ENCODE data around the gene AUTS2.

The AUTS2 gene

GRCh38 chr7:70730451-70731110 is 1132.3 kb downstream of the AUTS2 start:
- Histone ChIP-seq H3K4me1 (ENCODE audit: control insufficient read depth in 1 of 2, insufficient read depth in 2 of 2, low read length in 2 of 2) (peaks cover 0 to 9% of the 10 kb centered on the region in 2 donors), H3K27me3 (ENCODE audit: low read depth, low read length) (no peaks in the 10 kb centered on the region), H3K9me3 (ENCODE audit: control insufficient read depth in 1 of 2, low read length in 2 of 2) (no peaks in the 10 kb centered on the region), H3K36me3 (ENCODE audit: control insufficient read depth in 1 of 2, insufficient read depth in 2 of 2, low read length in 2 of 2) (no peaks in the 10 kb centered on the region), H3K27ac (ENCODE audit: low read length) (no peak overlapping the region), H3K4me3 (ENCODE audit: low read depth in 1 of 2, low read length in 2 of 2) (no peak overlapping the region)

DNA sequence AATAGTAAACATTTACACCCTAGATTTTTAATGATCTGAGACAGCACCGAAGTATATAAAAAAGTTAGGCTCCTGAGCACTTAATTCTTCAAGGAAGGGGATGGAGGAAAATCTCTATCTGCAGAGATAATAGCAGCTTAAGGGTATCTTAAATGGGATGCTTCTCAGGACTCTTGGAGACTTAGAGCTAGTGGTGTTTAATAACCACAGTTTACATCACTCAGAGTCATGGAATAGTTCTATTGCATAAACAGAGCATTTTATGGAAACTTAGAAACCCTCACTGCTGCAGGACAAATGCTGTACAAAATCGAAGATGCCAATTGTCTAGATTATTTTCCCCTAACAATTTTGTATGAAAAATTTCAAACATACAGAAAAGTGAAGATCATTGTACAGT is 1134.8 kb downstream of the AUTS2 start:
- peaks cover 0 to 20% of the 10 kb centered on the region in 2 donors for H3K4me1 ChIP-seq (ENCODE audit: control insufficient read depth in 1 of 2, insufficient read depth in 2 of 2, low read length in 2 of 2)
- no peaks in the 10 kb centered on the region for H3K36me3 ChIP-seq (ENCODE audit: control insufficient read depth in 1 of 2, insufficient read depth in 2 of 2, low read length in 2 of 2)

GRCh38 chr7:70734411-70734810 is 1136.1 kb downstream of the AUTS2 start:
- Histone ChIP-seq H3K36me3 (ENCODE audit: control insufficient read depth in 1 of 2, insufficient read depth in 2 of 2, low read length in 2 of 2) (no peaks in the 10 kb centered on the region), H3K4me3 (ENCODE audit: low read depth in 1 of 2, low read length in 2 of 2) (no peak overlapping the region), H3K4me1 (ENCODE audit: control insufficient read depth in 1 of 2, insufficient read depth in 2 of 2, low read length in 2 of 2) (peaks cover 0 to 25% of the 10 kb centered on the region in 2 donors), H3K9me3 (ENCODE audit: control insufficient read depth in 1 of 2, low read length in 2 of 2) (no peaks in the 10 kb centered on the region), H3K27me3 (ENCODE audit: low read depth, low read length) (no peaks in the 10 kb centered on the region), H3K27ac (ENCODE audit: low read length) (no peak overlapping the region)

More for the DNA sequence above, 1134.8 kb downstream of the AUTS2 start:
- no peak overlapping the region for H3K27ac ChIP-seq (ENCODE audit: low read length)
- H3K4me3 ChIP-seq (ENCODE audit: low read depth in 1 of 2, low read length in 2 of 2), result no peak overlapping the region
- H3K27me3 ChIP-seq (ENCODE audit: low read depth, low read length), result no peaks in the 10 kb centered on the region
- H3K9me3 ChIP-seq (ENCODE audit: control insufficient read depth in 1 of 2, low read length in 2 of 2), result no peaks in the 10 kb centered on the region

DNA sequence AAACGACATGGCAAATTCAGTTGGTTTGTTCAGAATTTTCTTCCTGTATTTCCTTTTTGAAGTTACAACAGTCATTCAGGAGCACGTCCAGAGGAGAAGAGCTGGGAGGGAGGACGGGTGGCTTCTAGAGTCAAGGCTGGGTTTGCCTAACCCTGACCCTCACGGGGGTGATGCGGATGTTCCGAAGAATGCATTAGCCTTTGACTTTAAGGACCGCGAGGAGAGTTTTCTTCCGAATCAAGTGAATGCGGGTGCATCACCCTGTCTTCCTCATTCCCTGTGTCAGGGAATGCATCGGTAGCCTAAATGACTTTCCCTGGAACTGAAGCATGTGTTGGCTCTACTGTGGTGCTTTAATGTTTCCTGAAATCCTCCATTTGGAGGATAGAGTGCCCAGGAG is 1137.0 kb downstream of the AUTS2 start:
- H3K4me1 ChIP-seq (ENCODE audit: control insufficient read depth in 1 of 2, insufficient read depth in 2 of 2, low read length in 2 of 2), result peaks cover 0 to 25% of the 10 kb centered on the region in 2 donors
- H3K27me3 ChIP-seq (ENCODE audit: low read depth, low read length), result no peaks in the 10 kb centered on the region

DNA sequence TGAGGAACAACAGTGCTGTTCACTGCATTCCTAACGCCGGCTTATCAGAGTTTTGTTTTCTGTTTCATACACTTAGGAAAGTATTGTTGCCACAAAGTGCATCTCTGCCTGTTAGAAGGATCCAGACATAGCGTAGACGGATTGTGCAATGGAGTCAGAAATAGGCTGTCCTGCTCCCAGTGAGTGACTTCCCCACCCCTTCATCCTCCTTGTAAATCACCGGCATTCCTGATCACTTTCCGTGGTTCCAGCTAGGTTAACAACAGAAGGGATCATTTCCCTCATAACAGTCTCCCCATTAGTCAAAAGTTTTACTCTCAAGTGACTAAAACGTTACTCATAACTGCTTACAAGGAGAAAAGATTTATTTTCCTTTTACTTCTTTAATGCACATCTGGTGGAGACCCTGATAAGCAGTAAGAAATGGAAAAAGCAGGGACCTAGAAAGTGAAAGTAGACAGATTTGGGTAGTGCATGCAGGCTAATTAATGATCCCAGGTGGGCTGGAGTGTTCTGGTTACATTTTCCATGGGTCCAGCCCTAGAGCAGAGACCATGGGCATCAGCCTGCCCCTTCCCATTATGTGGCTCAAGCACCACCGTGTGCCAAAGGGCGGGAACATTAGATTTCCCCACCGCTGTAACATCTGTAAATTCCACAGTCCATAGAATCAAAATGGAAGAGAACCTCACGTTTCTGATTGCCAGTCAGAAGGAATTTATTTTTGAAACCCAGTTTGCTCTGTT is 1138.6 kb downstream of the AUTS2 start:
- Histone ChIP-seq H3K4me1 (ENCODE audit: control insufficient read depth in 1 of 2, insufficient read depth in 2 of 2, low read length in 2 of 2) (peaks cover 0 to 25% of the 10 kb centered on the region in 2 donors), H3K27ac (ENCODE audit: low read length) (no peak overlapping the region), H3K4me3 (ENCODE audit: low read depth in 1 of 2, low read length in 2 of 2) (peak overlapping the region; percentile 38 to 54), H3K27me3 (ENCODE audit: low read depth, low read length) (no peaks in the 10 kb centered on the region), H3K9me3 (ENCODE audit: control insufficient read depth in 1 of 2, low read length in 2 of 2) (no peaks in the 10 kb centered on the region), H3K36me3 (ENCODE audit: control insufficient read depth in 1 of 2, insufficient read depth in 2 of 2, low read length in 2 of 2) (no peaks in the 10 kb centered on the region)

More for the DNA sequence above, 1137.0 kb downstream of the AUTS2 start:
- no peak overlapping the region for H3K27ac ChIP-seq (ENCODE audit: low read length)
- no peaks in the 10 kb centered on the region for H3K36me3 ChIP-seq (ENCODE audit: control insufficient read depth in 1 of 2, insufficient read depth in 2 of 2, low read length in 2 of 2)
- no peak overlapping the region for H3K4me3 ChIP-seq (ENCODE audit: low read depth in 1 of 2, low read length in 2 of 2)
- no peaks in the 10 kb centered on the region for H3K9me3 ChIP-seq (ENCODE audit: control insufficient read depth in 1 of 2, low read length in 2 of 2)

DNA sequence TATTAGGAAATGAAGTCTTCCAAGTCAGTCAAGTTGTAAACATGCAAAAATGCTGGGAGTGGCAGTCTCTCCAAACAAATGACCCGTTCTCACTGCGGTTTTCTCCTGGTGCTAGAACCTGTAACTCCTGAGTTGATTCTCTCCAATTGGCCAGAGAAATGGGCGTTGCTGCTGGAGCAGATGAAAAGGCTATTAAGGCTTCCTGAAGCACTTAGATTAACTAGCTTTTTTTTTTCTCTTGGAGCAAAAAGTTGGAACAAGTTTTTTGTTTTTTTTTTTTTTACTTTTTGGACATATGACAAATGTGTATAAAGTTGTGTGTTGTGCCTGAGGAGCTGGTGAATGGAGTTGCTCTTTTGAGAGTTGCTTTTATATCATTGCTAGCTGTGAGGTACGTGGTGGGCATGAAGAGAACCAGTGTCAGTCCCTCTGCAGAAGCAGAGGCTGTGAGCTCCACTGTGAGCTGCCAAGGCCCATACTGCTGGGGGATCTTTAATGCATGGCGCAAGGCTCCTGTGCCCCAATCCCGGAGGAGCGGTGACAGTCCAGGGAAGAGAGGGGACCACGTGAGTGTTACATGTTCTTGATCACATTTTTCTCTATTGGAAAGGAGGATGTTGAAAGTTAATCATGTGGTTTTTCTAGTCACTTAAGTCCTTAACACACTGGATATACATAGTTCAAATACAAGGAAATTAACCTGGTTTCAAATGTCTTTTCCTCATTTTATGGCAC is 1140.0 kb downstream of the AUTS2 start:
- H3K27ac ChIP-seq (ENCODE audit: low read length), result no peak overlapping the region
- peaks cover 0 to 19% of the 10 kb centered on the region in 2 donors for H3K4me1 ChIP-seq (ENCODE audit: control insufficient read depth in 1 of 2, insufficient read depth in 2 of 2, low read length in 2 of 2)
- H3K4me3 ChIP-seq (ENCODE audit: low read depth in 1 of 2, low read length in 2 of 2), result no peak overlapping the region
- no peaks in the 10 kb centered on the region for H3K9me3 ChIP-seq (ENCODE audit: control insufficient read depth in 1 of 2, low read length in 2 of 2)
- H3K27me3 ChIP-seq (ENCODE audit: low read depth, low read length), result no peaks in the 10 kb centered on the region
- H3K36me3 ChIP-seq (ENCODE audit: control insufficient read depth in 1 of 2, insufficient read depth in 2 of 2, low read length in 2 of 2), result no peaks in the 10 kb centered on the region

DNA sequence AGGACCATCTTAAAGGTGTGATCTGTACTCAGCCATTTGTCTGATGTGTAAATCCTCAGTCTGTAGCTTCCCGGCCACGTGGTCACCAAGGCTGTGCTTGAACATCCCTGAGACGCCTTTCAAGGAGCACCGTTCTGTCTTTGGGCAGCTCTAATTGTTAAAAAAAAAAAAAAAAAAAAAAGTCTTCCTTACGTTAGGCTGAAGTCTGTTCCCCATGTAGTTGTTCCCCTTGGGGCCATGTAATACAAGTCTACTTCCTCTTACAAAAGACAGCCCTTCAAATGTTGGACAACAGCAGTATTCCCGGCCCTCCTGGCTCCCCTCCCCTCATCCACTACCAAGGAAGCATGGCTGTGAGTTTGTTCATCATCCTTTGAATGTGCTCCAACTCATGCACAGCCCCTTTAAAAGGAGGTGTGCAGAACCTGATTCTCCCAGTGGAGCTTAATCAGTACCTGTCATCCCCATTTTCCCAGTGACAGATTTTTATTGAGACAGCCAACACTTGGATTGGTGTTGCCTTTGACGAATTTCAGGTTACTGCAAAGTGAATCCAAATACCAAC is 1141.5 kb downstream of the AUTS2 start:
- Histone ChIP-seq H3K36me3 (ENCODE audit: control insufficient read depth in 1 of 2, insufficient read depth in 2 of 2, low read length in 2 of 2) (no peaks in the 10 kb centered on the region), H3K4me1 (ENCODE audit: control insufficient read depth in 1 of 2, insufficient read depth in 2 of 2, low read length in 2 of 2) (peaks cover 0 to 19% of the 10 kb centered on the region in 2 donors), H3K27me3 (ENCODE audit: low read depth, low read length) (no peaks in the 10 kb centered on the region), H3K4me3 (ENCODE audit: low read depth in 1 of 2, low read length in 2 of 2) (no peak overlapping the region), H3K27ac (ENCODE audit: low read length) (no peak overlapping the region), H3K9me3 (ENCODE audit: control insufficient read depth in 1 of 2, low read length in 2 of 2) (no peaks in the 10 kb centered on the region)

DNA sequence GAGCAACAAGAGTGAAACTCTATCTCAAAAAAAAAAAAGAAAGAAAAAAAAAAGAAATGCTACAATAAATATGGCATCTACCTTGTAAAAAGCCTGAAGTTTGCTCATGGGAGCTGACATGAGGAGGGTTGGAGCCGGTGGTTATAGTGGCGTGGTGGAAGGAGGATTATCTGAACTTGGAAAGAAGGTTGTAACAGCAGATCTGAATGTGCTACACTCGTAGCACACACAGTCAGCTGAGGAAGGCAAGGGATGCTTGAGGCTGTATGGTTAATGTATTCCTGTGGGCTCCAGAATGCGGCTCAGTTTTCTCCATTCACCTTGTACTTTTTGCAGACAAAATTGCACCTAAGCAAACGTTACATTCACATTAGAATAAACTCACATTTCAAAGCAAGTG is 1143.4 kb downstream of the AUTS2 start:
- no peak overlapping the region for H3K27ac ChIP-seq (ENCODE audit: low read length)
- peaks cover 0 to 18% of the 10 kb centered on the region in 2 donors for H3K4me1 ChIP-seq (ENCODE audit: control insufficient read depth in 1 of 2, insufficient read depth in 2 of 2, low read length in 2 of 2)
- H3K9me3 ChIP-seq (ENCODE audit: control insufficient read depth in 1 of 2, low read length in 2 of 2), result no peaks in the 10 kb centered on the region
- no peak overlapping the region for H3K4me3 ChIP-seq (ENCODE audit: low read depth in 1 of 2, low read length in 2 of 2)
- H3K36me3 ChIP-seq (ENCODE audit: control insufficient read depth in 1 of 2, insufficient read depth in 2 of 2, low read length in 2 of 2), result no peaks in the 10 kb centered on the region
- no peaks in the 10 kb centered on the region for H3K27me3 ChIP-seq (ENCODE audit: low read depth, low read length)

DNA sequence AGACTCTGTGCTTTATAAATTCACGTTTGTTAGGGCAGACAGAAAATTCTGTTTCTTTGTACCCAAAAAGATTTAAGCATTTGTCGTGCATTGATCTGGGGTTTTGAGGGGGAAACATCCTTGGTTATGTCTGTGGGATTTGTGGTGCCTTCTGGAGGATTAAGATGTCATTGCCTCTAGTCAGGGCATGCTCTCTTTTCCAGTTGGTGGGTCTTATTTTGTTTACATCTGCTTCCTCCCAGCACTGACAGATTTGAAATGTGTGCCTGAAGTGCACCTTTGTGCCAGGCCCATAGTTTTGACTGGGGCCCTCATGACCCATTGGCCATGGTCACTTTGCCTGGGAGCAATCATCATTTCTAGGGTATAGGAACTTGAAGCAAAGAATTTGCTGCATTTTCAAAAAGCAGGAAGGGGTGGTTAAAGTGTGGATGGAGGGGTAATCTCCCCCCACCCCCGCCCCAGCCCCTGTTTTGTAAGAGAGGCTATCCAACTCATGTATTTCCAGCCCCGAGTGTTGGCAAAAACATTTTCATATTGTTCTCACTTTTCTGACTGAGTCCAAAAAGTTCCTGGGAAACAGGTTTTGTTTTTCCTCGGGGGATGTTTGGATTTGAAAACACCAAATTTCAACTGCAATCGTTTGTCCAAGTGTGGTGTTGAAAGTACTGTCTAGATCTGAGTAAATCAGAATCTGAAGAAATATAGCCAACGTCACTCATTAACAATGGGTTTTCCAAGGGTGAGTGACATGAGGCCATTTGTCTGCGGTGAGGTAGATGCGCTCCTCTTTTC is 1145.5 kb downstream of the AUTS2 start:
- Histone ChIP-seq H3K27me3 (ENCODE audit: low read depth, low read length) (no peaks in the 10 kb centered on the region), H3K4me1 (ENCODE audit: control insufficient read depth in 1 of 2, insufficient read depth in 2 of 2, low read length in 2 of 2) (no peaks in the 10 kb centered on the region), H3K9me3 (ENCODE audit: control insufficient read depth in 1 of 2, low read length in 2 of 2) (no peaks in the 10 kb centered on the region), H3K27ac (ENCODE audit: low read length) (no peak overlapping the region), H3K36me3 (ENCODE audit: control insufficient read depth in 1 of 2, insufficient read depth in 2 of 2, low read length in 2 of 2) (no peaks in the 10 kb centered on the region), H3K4me3 (ENCODE audit: low read depth in 1 of 2, low read length in 2 of 2) (no peak overlapping the region)

- no peaks in the 10 kb centered on the region for H3K9me3 ChIP-seq (ENCODE audit: control insufficient read depth in 1 of 2, low read length in 2 of 2)
- no peaks in the 10 kb centered on the region for H3K36me3 ChIP-seq (ENCODE audit: control insufficient read depth in 1 of 2, insufficient read depth in 2 of 2, low read length in 2 of 2)
- no peaks in the 10 kb centered on the region for H3K27me3 ChIP-seq (ENCODE audit: low read depth, low read length)
- H3K4me1 ChIP-seq (ENCODE audit: control insufficient read depth in 1 of 2, insufficient read depth in 2 of 2, low read length in 2 of 2), result no peaks in the 10 kb centered on the region
- H3K4me3 ChIP-seq (ENCODE audit: low read depth in 1 of 2, low read length in 2 of 2), result no peak overlapping the region
- H3K27ac ChIP-seq (ENCODE audit: low read length), result no peak overlapping the region
Measured at GRCh38 chr7:70744492-70744891, 1146.2 kb downstream of the AUTS2 start.

All from muscle layer of duodenum (tissue), 2 donors.